Endothelial cell of umbilical vein (primary cell): Measurements from ENCODE around the gene OAS2.

Experiments used
- EZH2 ChIP-seq: IDR thresholded peaks from 2 replicates; pipeline ENCODE4 v1.6.1; 2012; ENCODE audit warnings: borderline replicate concordance, low read depth, mild to moderate bottlenecking, moderate library complexity, low read length, inconsistent platforms; ENCODE audit not compliant: severe bottlenecking
- FOS ChIP-seq: IDR thresholded peaks from 2 replicates; pipeline ENCODE4 v1.6.1; 2011; ENCODE audit warnings: mild to moderate bottlenecking, low read length, moderate library complexity, borderline replicate concordance; ENCODE audit not compliant: insufficient read depth
- GATA2 ChIP-seq: IDR thresholded peaks from 2 replicates; pipeline ENCODE4 v1.7.0; 2011; ENCODE audit warnings: low read depth, mild to moderate bottlenecking, moderate library complexity, mixed read lengths, low read length; ENCODE audit not compliant: insufficient read length, insufficient read depth
- JUN ChIP-seq: IDR thresholded peaks from 2 replicates; pipeline ENCODE4 v1.6.1; 2011; ENCODE audit warnings: borderline replicate concordance, low read depth; ENCODE audit not compliant: insufficient read length, insufficient read depth
- POLR2A ChIP-seq: IDR thresholded peaks from 2 replicates; pipeline ENCODE4 v1.6.1; 2012; ENCODE audit warnings: low read depth, mild to moderate bottlenecking, control low read depth, low read length
- POLR2AphosphoS5 ChIP-seq: IDR thresholded peaks from 2 replicates; pipeline ENCODE4 v1.6.1; 2012; ENCODE audit warnings: low read depth, mild to moderate bottlenecking, control low read depth, low read length, moderate library complexity; ENCODE audit not compliant: insufficient read depth
- TF ChIP-seq, protein P1 (sequence below), 2 donors: IDR thresholded peaks; 1 replicate in 1 of 2; 2 replicates in 1 of 2; pipeline ENCODE4 v1.5.1; 2011; ENCODE audit warnings: low read length in 2 of 2, mild to moderate bottlenecking in 2 of 2, moderate library complexity in 2 of 2, control low read depth in 1 of 2, inconsistent platforms in 1 of 2, low read depth in 1 of 2; ENCODE audit not compliant: insufficient read depth in 1 of 2; ENCODE audit errors: extremely low read depth in 1 of 2
- TF ChIP-seq, protein P2 (sequence below): IDR thresholded peaks from 2 replicates; pipeline ENCODE4 v1.6.1; 2011; ENCODE audit not compliant: insufficient read depth, insufficient read length

GRCh38 chr12:112937741-112938719, 40.3 kb upstream of the OAS2 start, which contains the start of gene OAS3:
- TF ChIP-seq, protein P1, sequence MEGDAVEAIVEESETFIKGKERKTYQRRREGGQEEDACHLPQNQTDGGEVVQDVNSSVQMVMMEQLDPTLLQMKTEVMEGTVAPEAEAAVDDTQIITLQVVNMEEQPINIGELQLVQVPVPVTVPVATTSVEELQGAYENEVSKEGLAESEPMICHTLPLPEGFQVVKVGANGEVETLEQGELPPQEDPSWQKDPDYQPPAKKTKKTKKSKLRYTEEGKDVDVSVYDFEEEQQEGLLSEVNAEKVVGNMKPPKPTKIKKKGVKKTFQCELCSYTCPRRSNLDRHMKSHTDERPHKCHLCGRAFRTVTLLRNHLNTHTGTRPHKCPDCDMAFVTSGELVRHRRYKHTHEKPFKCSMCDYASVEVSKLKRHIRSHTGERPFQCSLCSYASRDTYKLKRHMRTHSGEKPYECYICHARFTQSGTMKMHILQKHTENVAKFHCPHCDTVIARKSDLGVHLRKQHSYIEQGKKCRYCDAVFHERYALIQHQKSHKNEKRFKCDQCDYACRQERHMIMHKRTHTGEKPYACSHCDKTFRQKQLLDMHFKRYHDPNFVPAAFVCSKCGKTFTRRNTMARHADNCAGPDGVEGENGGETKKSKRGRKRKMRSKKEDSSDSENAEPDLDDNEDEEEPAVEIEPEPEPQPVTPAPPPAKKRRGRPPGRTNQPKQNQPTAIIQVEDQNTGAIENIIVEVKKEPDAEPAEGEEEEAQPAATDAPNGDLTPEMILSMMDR (IDR thresholded peaks at IDR 0.05; ENCODE audit: extremely low read depth in 1 of 2, insufficient read depth in 1 of 2, low read depth in 1 of 2, low read length in 2 of 2) = no peak
- TF ChIP-seq POLR2A (no peak), EZH2 (no peak), POLR2AphosphoS5 (no peak), FOS (no peak), JUN (no peak), GATA2 (no peak)
- TF ChIP-seq, protein P2, sequence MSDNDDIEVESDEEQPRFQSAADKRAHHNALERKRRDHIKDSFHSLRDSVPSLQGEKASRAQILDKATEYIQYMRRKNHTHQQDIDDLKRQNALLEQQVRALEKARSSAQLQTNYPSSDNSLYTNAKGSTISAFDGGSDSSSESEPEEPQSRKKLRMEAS = no peak
